DND-41 (cell line): ENCODE data around the gene MOK.

ENCODE experiments used
- ATAC-seq: fragments of 200-7000 bp; cut with Tn5 transposase; 3 replicates; pipeline ENCODE4 v1.9.1; 2021; ENCODE audit warnings: low read depth; ENCODE audit not compliant: insufficient read depth
- DNase-seq: peaks from one replicate; pipeline ENCODE4 v3.0.0-alpha.2; 2020
- H2AFZ ChIP-seq: 2 replicates; pipeline ENCODE4 v1.6.0; 2012; ENCODE audit warnings: low read depth, low read length
- H3K27ac ChIP-seq: 2 replicates; pipeline ENCODE4 v1.5.1; 2012; ENCODE audit warnings: low read length, inconsistent platforms
- H3K27me3 ChIP-seq: fragments of 200-600 bp; sonication (generic); 2 replicates; pipeline ENCODE4 v1.6.0; 2012; ENCODE audit warnings: low read length, mild to moderate bottlenecking, inconsistent platforms; ENCODE audit not compliant: insufficient read depth, poor library complexity
- H3K36me3 ChIP-seq: 2 replicates; pipeline ENCODE4 v1.5.1; 2012; ENCODE audit warnings: low read length, inconsistent platforms; ENCODE audit not compliant: insufficient read depth
- H3K4me1 ChIP-seq: 2 replicates; pipeline ENCODE4 v1.5.1; 2012; ENCODE audit warnings: mild to moderate bottlenecking, low read length; ENCODE audit not compliant: insufficient read depth
- H3K4me2 ChIP-seq: 2 replicates; pipeline ENCODE4 v1.6.0; 2012; ENCODE audit warnings: mild to moderate bottlenecking, moderate library complexity, low read length, inconsistent platforms; ENCODE audit not compliant: insufficient read depth
- H3K4me3 ChIP-seq, 2 experiments: fragments of 200-600 bp in 1 of 2; shearing (Covaris generic) in 1 of 2; 2 replicates each; pipeline ENCODE4 v1.5.1; 2012 to 2016; ENCODE audit warnings: inconsistent platforms in 2 of 2, low read length in 2 of 2, mild to moderate bottlenecking in 2 of 2, low read depth in 1 of 2, moderate library complexity in 1 of 2
- H3K79me2 ChIP-seq: 2 replicates; pipeline ENCODE4 v1.6.0; 2012; ENCODE audit warnings: low read length, inconsistent platforms; ENCODE audit not compliant: insufficient read depth
- H3K9ac ChIP-seq: 2 replicates; pipeline ENCODE4 v1.6.0; 2012; ENCODE audit warnings: low read depth, mild to moderate bottlenecking, inconsistent platforms, low read length, moderate library complexity
- H3K9me3 ChIP-seq: 2 replicates; pipeline ENCODE4 v1.5.1; 2012; ENCODE audit warnings: low read length, moderate library complexity, mild to moderate bottlenecking, inconsistent platforms; ENCODE audit not compliant: insufficient read depth, severe bottlenecking
- H4K20me1 ChIP-seq: 2 replicates; pipeline ENCODE4 v1.6.0; 2012; ENCODE audit warnings: low read length; ENCODE audit not compliant: insufficient read depth
- EZH2 ChIP-seq: IDR thresholded peaks from 3 replicates; pipeline ENCODE4 v1.6.1; 2012; ENCODE audit warnings: borderline replicate concordance, low read depth, mild to moderate bottlenecking, moderate library complexity, low read length, inconsistent platforms; ENCODE audit not compliant: severe bottlenecking
- TF ChIP-seq, protein P1 (sequence below): IDR thresholded peaks from 2 replicates; pipeline ENCODE4 v1.5.1; 2012; ENCODE audit warnings: borderline replicate concordance, low read length, moderate library complexity, mild to moderate bottlenecking; ENCODE audit not compliant: poor library complexity, severe bottlenecking; ENCODE audit errors: extremely low read depth

MOK gene

DNA sequence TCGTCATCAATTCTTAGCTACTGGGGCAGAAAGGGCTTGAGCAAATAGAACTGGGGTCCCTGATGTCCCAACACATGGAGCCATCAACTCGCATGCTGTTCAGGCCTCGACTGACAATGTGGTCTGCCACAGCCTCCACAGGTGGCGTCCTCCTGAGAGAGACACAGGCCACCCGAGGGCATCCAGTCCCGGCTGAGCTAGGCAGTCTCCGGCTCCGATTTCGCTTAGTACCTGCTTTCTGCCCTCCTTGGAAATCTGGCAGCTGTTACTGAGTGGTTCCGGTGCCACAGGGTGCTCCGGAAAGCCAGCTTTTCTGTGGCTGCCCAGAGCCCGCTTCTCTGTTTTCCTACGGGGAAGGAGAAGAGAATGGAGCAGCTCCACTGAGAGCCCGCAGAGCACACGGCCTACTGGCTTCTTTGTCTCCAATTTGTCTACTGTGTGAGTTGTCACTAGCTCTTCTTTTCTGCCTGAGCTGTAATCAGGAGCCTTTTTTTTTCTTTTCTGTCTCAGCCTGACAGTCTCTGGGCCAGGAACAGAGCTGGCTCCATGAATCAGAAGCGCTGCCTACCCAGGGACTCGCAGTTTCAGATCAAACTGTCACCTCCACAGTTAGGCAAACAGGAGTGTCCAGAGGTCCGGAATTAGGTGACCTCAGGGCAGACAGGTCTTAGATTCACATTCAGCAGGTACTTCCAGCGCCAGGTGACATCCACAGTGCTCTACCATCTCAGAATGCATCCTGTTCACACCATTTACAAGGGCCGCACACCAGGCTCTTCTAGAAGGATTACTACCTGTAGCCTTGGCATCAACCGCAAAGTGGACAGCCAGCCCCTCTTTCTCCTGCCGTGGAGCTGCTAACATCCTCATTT, 73.3 kb downstream of the MOK start:
- no peaks in the 10 kb centered on the region for H3K36me3 ChIP-seq
- DNase-seq: no peak
- H4K20me1 ChIP-seq: no peaks in the 10 kb centered on the region
- no peak overlapping the region for H3K9ac ChIP-seq
- H3K27ac ChIP-seq: no peak overlapping the region
- no peaks in the 10 kb centered on the region for H3K27me3 ChIP-seq
- H3K4me2 ChIP-seq: no peak overlapping the region
- H3K4me1 ChIP-seq: no peaks in the 10 kb centered on the region
- H3K79me2 ChIP-seq: no peaks in the 10 kb centered on the region
- no peak for TF ChIP-seq EZH2
- TF ChIP-seq, protein P1, sequence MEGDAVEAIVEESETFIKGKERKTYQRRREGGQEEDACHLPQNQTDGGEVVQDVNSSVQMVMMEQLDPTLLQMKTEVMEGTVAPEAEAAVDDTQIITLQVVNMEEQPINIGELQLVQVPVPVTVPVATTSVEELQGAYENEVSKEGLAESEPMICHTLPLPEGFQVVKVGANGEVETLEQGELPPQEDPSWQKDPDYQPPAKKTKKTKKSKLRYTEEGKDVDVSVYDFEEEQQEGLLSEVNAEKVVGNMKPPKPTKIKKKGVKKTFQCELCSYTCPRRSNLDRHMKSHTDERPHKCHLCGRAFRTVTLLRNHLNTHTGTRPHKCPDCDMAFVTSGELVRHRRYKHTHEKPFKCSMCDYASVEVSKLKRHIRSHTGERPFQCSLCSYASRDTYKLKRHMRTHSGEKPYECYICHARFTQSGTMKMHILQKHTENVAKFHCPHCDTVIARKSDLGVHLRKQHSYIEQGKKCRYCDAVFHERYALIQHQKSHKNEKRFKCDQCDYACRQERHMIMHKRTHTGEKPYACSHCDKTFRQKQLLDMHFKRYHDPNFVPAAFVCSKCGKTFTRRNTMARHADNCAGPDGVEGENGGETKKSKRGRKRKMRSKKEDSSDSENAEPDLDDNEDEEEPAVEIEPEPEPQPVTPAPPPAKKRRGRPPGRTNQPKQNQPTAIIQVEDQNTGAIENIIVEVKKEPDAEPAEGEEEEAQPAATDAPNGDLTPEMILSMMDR: no peak
- H3K4me3 ChIP-seq: no peak overlapping the region
- no peaks in the 10 kb centered on the region for H3K9me3 ChIP-seq
- no peak overlapping the region for H2AFZ ChIP-seq
- no peak for ATAC-seq

DNA sequence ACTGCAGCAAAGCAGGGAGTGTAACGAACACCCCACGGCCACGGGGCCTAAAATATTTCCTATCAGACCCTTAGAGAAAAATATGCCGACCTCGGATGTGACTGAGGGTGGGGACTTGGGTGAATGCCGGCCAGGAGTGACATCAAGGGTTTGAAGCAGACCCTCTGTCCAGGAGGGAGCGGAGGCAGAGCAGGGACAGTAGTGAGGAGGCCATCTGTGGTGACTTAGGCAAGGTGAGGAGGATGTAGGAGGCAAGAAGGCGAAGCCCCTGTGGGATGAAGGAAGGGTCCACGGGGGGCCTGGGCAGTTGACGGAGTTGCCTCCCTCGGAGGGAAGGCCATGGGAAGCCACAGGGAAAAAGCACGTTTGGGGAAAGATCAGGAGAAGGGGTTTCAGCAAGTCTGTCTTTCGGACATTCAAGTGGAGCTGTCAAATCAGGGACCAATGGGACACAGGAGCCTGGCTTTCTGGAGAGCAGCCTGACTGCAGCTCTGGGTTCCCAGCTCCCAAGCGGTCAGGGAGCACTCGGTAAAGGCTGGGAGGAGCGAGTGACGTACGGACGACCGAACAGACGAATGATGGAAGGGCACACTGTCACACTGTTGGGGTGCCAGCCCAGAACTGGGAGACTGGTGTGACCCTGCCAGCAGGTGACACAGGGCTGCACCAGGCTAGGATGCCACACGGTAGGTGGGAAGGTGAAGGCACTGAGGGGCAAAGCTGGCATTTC, 74.3 kb downstream of the MOK start:
- H3K9me3 ChIP-seq: no peaks in the 10 kb centered on the region
- H3K9ac ChIP-seq: no peak overlapping the region
- no peak overlapping the region for H3K4me3 ChIP-seq
- no peaks in the 10 kb centered on the region for H3K36me3 ChIP-seq
- H3K4me1 ChIP-seq: no peaks in the 10 kb centered on the region
- H3K27ac ChIP-seq: no peak overlapping the region
- no peak overlapping the region for H3K4me2 ChIP-seq
- ATAC-seq (no peak), DNase-seq (no peak)
- no peaks in the 10 kb centered on the region for H4K20me1 ChIP-seq
- no peaks in the 10 kb centered on the region for H3K79me2 ChIP-seq
- H2AFZ ChIP-seq: no peak overlapping the region
- no peak for TF ChIP-seq EZH2
- TF ChIP-seq, protein P1: no peak
- H3K27me3 ChIP-seq: no peaks in the 10 kb centered on the region

DNA sequence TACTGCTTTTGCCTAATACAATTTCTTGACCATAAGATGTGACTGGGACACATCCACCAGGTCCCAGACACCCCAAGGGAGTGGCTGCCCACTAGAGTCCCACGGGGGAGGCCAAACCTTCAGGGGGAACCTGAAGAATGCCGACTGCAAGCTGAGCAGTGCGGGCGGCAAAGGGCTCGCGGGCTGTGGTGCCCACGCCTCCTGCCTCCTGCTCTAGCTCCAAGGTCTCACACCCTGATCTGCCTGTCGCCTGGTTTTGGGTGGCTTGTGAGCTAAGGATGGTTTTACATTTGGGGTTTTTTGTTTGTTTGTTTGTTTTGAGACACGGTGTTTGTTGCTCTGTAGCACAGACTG, 75.2 kb downstream of the MOK start:
- no peak overlapping the region for H3K4me3 ChIP-seq
- H3K4me1 ChIP-seq: no peaks in the 10 kb centered on the region
- H4K20me1 ChIP-seq: no peaks in the 10 kb centered on the region
- no peak overlapping the region for H3K4me2 ChIP-seq
- no peak overlapping the region for H3K9ac ChIP-seq
- TF ChIP-seq, protein P1: no peak
- TF ChIP-seq EZH2: no peak
- no peak overlapping the region for H2AFZ ChIP-seq
- H3K27ac ChIP-seq: no peak overlapping the region
- DNase-seq (no peak), ATAC-seq (no peak)
- no peaks in the 10 kb centered on the region for H3K27me3 ChIP-seq
- no peaks in the 10 kb centered on the region for H3K36me3 ChIP-seq
- no peaks in the 10 kb centered on the region for H3K9me3 ChIP-seq
- no peaks in the 10 kb centered on the region for H3K79me2 ChIP-seq
